DOHH2 (cell line): ENCODE measurements around the gene ROR2.

ENCODE experiments used
- H3F3A ChIP-seq: fragments of 200-600 bp; sonication (generic), shearing (Covaris generic); 2 replicates; pipeline ENCODE4 v1.6.0; 2016; ENCODE audit warnings: antibody characterized with exemption, mild to moderate bottlenecking; ENCODE audit not compliant: control insufficient read depth, insufficient read depth
- H3K27ac ChIP-seq: fragments of 200-600 bp; sonication (generic); 2 replicates; pipeline ENCODE4 v1.5.1; 2014; ENCODE audit warnings: low read depth, mild to moderate bottlenecking, low read length, moderate library complexity
- H3K27me3 ChIP-seq: fragments of 200-600 bp; sonication (generic); 2 replicates; pipeline ENCODE4 v1.6.1; 2014; ENCODE audit warnings: mild to moderate bottlenecking, low read length, mixed read lengths; ENCODE audit not compliant: control insufficient read depth
- H3K36me3 ChIP-seq: fragments of 200-600 bp; sonication (generic); 2 replicates; pipeline ENCODE4 v1.6.1; 2014; ENCODE audit warnings: mild to moderate bottlenecking, low read length, moderate library complexity, mixed read lengths; ENCODE audit not compliant: control insufficient read depth
- H3K4me1 ChIP-seq: fragments of 200-600 bp; sonication (generic); 2 replicates; pipeline ENCODE4 v1.6.1; 2014; ENCODE audit warnings: mild to moderate bottlenecking, low read length, mixed read lengths; ENCODE audit not compliant: control insufficient read depth
- H3K4me2 ChIP-seq: fragments of 200-600 bp; sonication (generic); 2 replicates; pipeline ENCODE4 v1.6.0; 2014; ENCODE audit warnings: mild to moderate bottlenecking, low read length, moderate library complexity
- H3K4me3 ChIP-seq: fragments of 200-600 bp; sonication (generic); 2 replicates; pipeline ENCODE4 v1.5.1; 2014; ENCODE audit warnings: mild to moderate bottlenecking, low read length, mixed read lengths
- H3K79me2 ChIP-seq: fragments of 200-600 bp; sonication (generic); 2 replicates; pipeline ENCODE4 v1.6.1; 2014; ENCODE audit warnings: mild to moderate bottlenecking, low read length, mixed read lengths; ENCODE audit not compliant: control insufficient read depth
- H3K9me2 ChIP-seq: fragments of 200-600 bp; sonication (generic); replicated peaks from 2 replicates; pipeline ENCODE4 v1.6.1; 2014; ENCODE audit warnings: mild to moderate bottlenecking, low read length, mixed read lengths; ENCODE audit not compliant: control insufficient read depth
- H3K9me3 ChIP-seq: fragments of 200-600 bp; sonication (generic); 2 replicates; pipeline ENCODE4 v1.6.1; 2014; ENCODE audit warnings: antibody characterized with exemption, low read length, mixed read lengths; ENCODE audit not compliant: control insufficient read depth, insufficient read depth
- H4K20me1 ChIP-seq: fragments of 200-600 bp; sonication (generic); 2 replicates; pipeline ENCODE4 v1.6.0; 2014; ENCODE audit warnings: low read depth, mild to moderate bottlenecking, antibody characterized with exemption, low read length, moderate library complexity; ENCODE audit not compliant: control insufficient read depth, insufficient read depth
- EZH2phosphoT487 ChIP-seq: fragments of 200-600 bp; sonication (generic); IDR thresholded peaks from 2 replicates; pipeline ENCODE4 v1.6.1; 2017; ENCODE audit warnings: borderline replicate concordance, mild to moderate bottlenecking, antibody characterized with exemption, low read length, moderate library complexity, mixed read lengths
- TF ChIP-seq, protein P1 (sequence below): fragments of 200-600 bp; sonication (generic); IDR thresholded peaks from one replicate; pipeline ENCODE4 v1.5.1; 2014; ENCODE audit warnings: antibody characterized with exemption, mild to moderate bottlenecking, low read depth, low read length; ENCODE audit not compliant: poor library complexity, severe bottlenecking

ROR2 gene

GRCh38 chr9:91944711-91945110 lies 5.3 kb downstream of the ROR2 start:
- Histone ChIP-seq H4K20me1 (0 out of 2 replicates have a peak, but pooled peaks cover 4% of the 10 kb centered on the region), H3K9me3 (no peaks in the 10 kb centered on the region), H3K4me2 (no peak overlapping the region), H3F3A (no peaks in the 10 kb centered on the region), H3K4me3 (no peak overlapping the region), H3K36me3 (no peaks in the 10 kb centered on the region), H3K4me1 (no peaks in the 10 kb centered on the region), H3K27ac (no peak overlapping the region), H3K79me2 (no peaks in the 10 kb centered on the region), H3K27me3 (peaks cover 20% of the 10 kb centered on the region), H3K9me2 (no peaks in the 10 kb centered on the region)
- TF ChIP-seq EZH2phosphoT487: no peak
- TF ChIP-seq, protein P1, sequence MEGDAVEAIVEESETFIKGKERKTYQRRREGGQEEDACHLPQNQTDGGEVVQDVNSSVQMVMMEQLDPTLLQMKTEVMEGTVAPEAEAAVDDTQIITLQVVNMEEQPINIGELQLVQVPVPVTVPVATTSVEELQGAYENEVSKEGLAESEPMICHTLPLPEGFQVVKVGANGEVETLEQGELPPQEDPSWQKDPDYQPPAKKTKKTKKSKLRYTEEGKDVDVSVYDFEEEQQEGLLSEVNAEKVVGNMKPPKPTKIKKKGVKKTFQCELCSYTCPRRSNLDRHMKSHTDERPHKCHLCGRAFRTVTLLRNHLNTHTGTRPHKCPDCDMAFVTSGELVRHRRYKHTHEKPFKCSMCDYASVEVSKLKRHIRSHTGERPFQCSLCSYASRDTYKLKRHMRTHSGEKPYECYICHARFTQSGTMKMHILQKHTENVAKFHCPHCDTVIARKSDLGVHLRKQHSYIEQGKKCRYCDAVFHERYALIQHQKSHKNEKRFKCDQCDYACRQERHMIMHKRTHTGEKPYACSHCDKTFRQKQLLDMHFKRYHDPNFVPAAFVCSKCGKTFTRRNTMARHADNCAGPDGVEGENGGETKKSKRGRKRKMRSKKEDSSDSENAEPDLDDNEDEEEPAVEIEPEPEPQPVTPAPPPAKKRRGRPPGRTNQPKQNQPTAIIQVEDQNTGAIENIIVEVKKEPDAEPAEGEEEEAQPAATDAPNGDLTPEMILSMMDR: no peak

GRCh38 chr9:91943478-91944470 lies 6.3 kb downstream of the ROR2 start:
- Histone ChIP-seq H3K4me2 (no peak overlapping the region), H3K27me3 (peaks cover 20% of the 10 kb centered on the region), H3K79me2 (no peaks in the 10 kb centered on the region)

GRCh38 chr9:91942201-91942600 lies 7.8 kb downstream of the ROR2 start:
- no peak overlapping the region for H3K4me3 ChIP-seq
- H3K9me3 ChIP-seq: no peaks in the 10 kb centered on the region
- TF ChIP-seq EZH2phosphoT487: no peak
- TF ChIP-seq, protein P1: no peak
- H3K36me3 ChIP-seq: no peaks in the 10 kb centered on the region
- H3K27me3 ChIP-seq: peaks cover 11% of the 10 kb centered on the region
- 0 out of 2 replicates have a peak, but pooled peaks cover 4% of the 10 kb centered on the region for H4K20me1 ChIP-seq
- H3F3A ChIP-seq: no peaks in the 10 kb centered on the region
- no peaks in the 10 kb centered on the region for H3K79me2 ChIP-seq
- H3K27ac ChIP-seq: no peak overlapping the region
- no peaks in the 10 kb centered on the region for H3K9me2 ChIP-seq
- H3K4me2 ChIP-seq: no peak overlapping the region
- H3K4me1 ChIP-seq: no peaks in the 10 kb centered on the region

More at GRCh38 chr9:91943478-91944470, 6.3 kb downstream of the ROR2 start:
- H3K4me3 ChIP-seq: no peak overlapping the region
- H4K20me1 ChIP-seq: 0 out of 2 replicates have a peak, but pooled peaks cover 4% of the 10 kb centered on the region
- H3K27ac ChIP-seq: no peak overlapping the region
- no peaks in the 10 kb centered on the region for H3F3A ChIP-seq
- no peaks in the 10 kb centered on the region for H3K9me3 ChIP-seq
- H3K4me1 ChIP-seq: no peaks in the 10 kb centered on the region
- no peak for TF ChIP-seq EZH2phosphoT487
- TF ChIP-seq, protein P1: no peak
- H3K36me3 ChIP-seq: no peaks in the 10 kb centered on the region
- H3K9me2 ChIP-seq: no peaks in the 10 kb centered on the region
